HepG2 (cell line): Measurements from ENCODE around the gene SRGAP3.

Source experiments
- FLYWCH1 ChIP-seq: sonication (generic); formaldehyde crosslinking; IDR thresholded peaks from 2 replicates; pipeline ENCODE4 v1.8.1; 2023; ENCODE audit warnings: mild to moderate bottlenecking, missing genetic modification reagents
- MAF1 ChIP-seq: sonication (generic); formaldehyde crosslinking; IDR thresholded peaks from 2 replicates; pipeline ENCODE4 v1.5.0; 2020; ENCODE audit warnings: missing genetic modification reagents, borderline replicate concordance
- ZFP36 ChIP-seq: fragments of 150-350 bp; IDR thresholded peaks from 2 replicates; pipeline ENCODE4 v1.6.1; 2018; ENCODE audit warnings: borderline replicate concordance, low read length, low read depth; ENCODE audit not compliant: partially characterized antibody
- ZNF879 ChIP-seq: sonication (generic); formaldehyde crosslinking; IDR thresholded peaks from 2 replicates; pipeline ENCODE4 v1.8.1; 2023; ENCODE audit warnings: missing genetic modification reagents

DNA sequence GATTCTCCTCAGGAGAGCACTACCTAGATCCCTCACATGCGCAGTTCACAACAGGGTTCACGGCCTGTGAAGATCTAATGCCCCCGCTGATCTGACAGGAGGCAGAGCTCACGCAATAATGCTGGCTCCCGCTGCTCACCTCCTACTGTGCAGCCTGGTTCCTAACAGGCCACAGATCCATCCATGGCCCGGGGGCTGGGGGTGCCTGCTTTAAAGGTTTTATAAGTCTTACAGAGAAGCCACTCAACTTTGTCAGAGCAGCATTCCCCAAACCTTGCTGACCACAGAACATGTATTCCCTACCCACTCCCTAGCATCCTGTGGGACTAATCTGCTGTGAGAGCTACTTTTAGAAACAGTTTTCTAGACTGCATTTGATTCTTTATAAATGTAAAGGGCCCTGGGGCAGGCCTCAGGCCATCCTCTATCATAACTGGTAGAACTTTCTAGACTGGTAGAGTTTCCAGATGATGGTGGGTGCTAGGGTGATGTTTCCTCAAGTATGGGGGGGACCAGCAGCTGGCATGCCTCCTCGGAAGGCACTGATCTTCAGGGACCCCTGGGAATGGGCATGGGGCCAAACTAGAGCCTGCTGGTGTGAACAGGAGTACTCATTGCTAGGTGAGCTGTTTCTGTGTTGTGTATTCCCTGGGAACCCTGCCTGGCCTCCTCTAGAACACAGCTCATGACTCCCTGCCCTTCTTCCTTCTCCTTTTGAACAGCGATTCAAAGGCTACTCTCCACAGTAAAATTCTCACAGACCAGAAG lies 260.5 kb downstream of the SRGAP3 start:
- TF ChIP-seq FLYWCH1 (no peak), ZNF879 (CRISPR knock-in tag) (no peak), MAF1 (CRISPR knock-in tag) (no peak), ZFP36 (no peak)
